Measurements from ENCODE around the gene ARMH3.

ARMH3 gene

GRCh38 chr10:101830322-101831168 is 225.4 kb downstream of the ARMH3 start:
- DNase-seq (ENCODE audit: low read depth, low spot score), result no peak

- no peak for DNase-seq (ENCODE audit: low read depth, low spot score)
Observed at GRCh38 chr10:101829561-101830315, 226.2 kb downstream of the ARMH3 start.

GRCh38 chr10:101828766-101829551 is 227.0 kb downstream of the ARMH3 start:
- DNase-seq (ENCODE audit: low read depth, low spot score), result no peak

GRCh38 chr10:101827919-101828600 is 227.9 kb downstream of the ARMH3 start:
- no peak for DNase-seq (ENCODE audit: low read depth, low spot score)

- no peak for DNase-seq (ENCODE audit: low read depth, low spot score)
Observed at GRCh38 chr10:101826852-101827434, 229.0 kb downstream of the ARMH3 start.

- no peak for DNase-seq (ENCODE audit: low read depth, low spot score)
Observed at GRCh38 chr10:101824736-101825135, 231.2 kb downstream of the ARMH3 start.

- DNase-seq (ENCODE audit: low read depth, low spot score), result no peak
Observed at GRCh38 chr10:101818872-101819633, 236.9 kb downstream of the ARMH3 start.

- DNase-seq (ENCODE audit: low read depth, low spot score), result peak; percentile 99
Observed at GRCh38 chr10:101818119-101818871, 237.7 kb downstream of the ARMH3 start, which contains the start of gene OGA. OGA (minus strand) TSS chr10:101818444; CDS start chr10:101818022, 422 bp downstream.

GRCh38 chr10:101817337-101818118 is 238.4 kb downstream of the ARMH3 start:
- peak; percentile 80 for DNase-seq (ENCODE audit: low read depth, low spot score)

GRCh38 chr10:101816913-101817336 is 239.0 kb downstream of the ARMH3 start:
- no peak for DNase-seq (ENCODE audit: low read depth, low spot score)

GRCh38 chr10:101816376-101816775 is 239.6 kb downstream of the ARMH3 start:
- no peak for DNase-seq (ENCODE audit: low read depth, low spot score)

GRCh38 chr10:101814466-101815071 is 241.4 kb downstream of the ARMH3 start:
- DNase-seq (ENCODE audit: low read depth, low spot score), result no peak

- no peak for DNase-seq (ENCODE audit: low read depth, low spot score)
Observed at GRCh38 chr10:101812606-101813005, 243.4 kb downstream of the ARMH3 start.

- no peak for DNase-seq (ENCODE audit: low read depth, low spot score)
Observed at GRCh38 chr10:101807158-101807557, 248.8 kb downstream of the ARMH3 start.

- no peak for DNase-seq (ENCODE audit: low read depth, low spot score)
Observed at GRCh38 chr10:101803511-101803910, 252.5 kb downstream of the ARMH3 start.

GRCh38 chr10:101797403-101798059 is 258.4 kb downstream of the ARMH3 start:
- no peak for DNase-seq (ENCODE audit: low read depth, low spot score)

All from smooth muscle cell of the brain vasculature (primary cell).